Embryonic facial prominence (tissue), 1 donor: Measurements from ENCODE around the gene WWOX.

Experiments
- DNase-seq: peaks from one replicate; pipeline ENCODE4 v3.0.0-alpha.2; 2016; ENCODE audit errors: extremely low spot score

Gene WWOX

DNA sequence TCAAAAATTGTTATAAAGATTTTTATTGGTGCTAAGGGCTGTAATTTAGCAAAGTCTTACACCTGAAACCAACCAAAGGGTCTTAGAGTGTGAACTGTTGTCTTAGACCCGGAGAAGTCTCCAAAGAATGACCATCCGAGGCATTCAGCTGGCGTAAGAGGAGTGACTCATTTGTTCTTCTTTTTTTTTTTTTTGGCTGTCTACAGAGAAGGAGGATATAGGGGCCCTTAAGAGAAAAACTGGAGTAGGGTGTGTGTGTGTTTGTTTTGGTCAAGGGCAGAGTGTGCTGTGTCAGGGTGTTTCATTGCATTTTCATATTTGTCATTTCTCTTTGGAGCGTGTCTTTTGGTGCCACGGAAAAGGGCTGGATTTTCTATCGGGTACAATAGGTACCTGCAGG, 508.0 kb downstream of the WWOX start:
- no peak for DNase-seq

DNA sequence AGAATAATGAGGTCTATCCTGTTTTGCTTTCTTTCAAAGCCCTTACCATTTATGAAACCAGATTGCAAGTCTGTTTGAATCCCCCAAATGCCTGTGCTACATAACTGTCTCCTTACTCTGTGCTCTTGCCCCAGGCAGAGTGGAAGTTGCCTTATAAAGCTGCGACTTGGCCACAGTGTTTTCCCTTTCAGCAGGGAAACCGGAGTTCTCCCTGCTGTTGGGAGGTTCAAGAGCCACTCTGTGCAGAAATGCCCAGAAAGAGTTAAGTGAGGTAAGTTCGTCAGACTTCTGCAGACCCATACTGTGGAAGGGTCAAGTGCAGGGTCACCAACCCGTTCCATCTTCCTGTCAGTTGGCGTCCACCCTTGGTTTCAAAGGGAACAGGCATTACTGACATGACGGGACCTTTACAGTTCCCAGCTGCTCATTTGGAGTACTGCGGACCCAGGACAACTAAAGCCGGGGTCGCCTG, 508.9 kb downstream of the WWOX start:
- DNase-seq: no peak

DNA sequence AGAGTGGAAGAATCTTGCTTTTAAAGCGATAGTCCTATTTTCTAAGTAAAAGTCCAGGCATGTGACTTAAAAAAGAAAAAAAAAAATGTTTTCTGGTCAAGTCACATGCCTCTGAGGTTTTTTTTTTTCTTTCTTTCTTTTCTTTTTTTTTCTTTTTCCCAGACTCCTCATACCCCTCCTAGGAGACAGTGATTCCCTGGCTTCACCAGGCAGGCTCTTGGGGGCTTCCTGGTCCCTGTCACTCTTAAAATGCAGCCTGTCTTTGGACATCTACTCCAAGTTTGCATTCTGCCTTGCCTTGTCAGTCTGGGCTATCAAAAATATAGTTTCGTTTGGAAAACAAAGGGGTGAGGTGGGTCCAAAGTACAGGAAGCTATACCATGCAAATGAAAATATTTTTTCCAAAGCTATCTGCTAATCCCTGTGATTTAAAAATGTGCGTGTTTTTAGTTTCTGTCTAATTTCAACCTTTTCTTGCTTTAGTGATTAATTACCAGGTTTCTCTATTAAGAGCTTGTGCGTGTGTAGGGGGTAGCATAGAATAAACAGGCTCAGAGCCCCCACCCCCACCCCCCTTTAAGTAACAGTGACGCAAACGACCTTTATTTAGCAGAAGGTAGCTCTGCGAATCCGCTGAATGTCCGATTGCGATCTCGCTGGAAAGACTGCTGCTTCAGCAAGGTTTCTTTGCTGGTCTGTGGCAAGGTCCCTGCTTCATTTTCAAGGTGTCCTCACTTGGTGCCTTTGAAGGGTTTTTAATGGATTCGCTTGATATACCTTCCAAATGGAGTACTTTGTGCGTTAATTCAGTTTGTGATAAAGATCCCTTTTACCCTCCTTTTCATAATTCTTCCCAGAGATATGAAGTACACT, 510.2 kb downstream of the WWOX start:
- DNase-seq: no peak

DNA sequence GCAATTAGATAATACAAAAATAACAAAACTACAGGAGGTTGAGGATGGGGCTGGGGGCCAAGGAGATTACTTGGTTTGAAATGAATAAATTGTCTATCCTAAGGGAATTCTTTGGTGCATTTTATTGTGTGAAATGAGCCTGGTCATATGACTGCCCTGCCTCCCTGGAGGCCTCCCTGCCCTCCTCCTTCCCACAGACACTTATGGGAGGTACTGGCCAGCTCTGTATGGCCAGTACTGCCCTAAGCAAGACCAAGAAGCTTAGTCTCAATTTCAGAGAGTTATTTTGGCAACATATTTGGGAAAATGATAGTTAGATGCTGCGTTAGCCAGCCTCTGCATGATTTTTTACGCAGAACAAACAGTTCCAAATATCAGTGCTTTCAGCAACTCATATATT, 511.9 kb downstream of the WWOX start:
- DNase-seq: no peak

DNA sequence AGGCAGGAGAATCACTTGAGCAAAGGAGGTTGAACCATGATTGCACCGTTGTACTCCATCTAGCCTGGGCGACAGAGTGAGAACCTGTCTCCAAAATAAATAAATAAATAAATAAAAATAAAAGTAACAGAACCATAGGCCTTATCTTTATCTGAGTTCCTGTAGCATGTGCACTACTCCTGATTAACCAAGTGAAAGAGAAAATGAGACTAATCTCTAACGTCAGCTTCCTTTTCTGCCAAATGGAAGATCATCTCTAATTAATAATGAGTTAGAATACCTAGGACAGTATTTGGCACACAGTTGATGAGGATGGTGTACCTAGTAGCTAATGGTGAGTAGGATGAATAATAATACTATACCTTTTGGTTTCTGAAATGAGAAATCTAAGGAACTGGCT, 520.4 kb downstream of the WWOX start:
- DNase-seq: no peak

DNA sequence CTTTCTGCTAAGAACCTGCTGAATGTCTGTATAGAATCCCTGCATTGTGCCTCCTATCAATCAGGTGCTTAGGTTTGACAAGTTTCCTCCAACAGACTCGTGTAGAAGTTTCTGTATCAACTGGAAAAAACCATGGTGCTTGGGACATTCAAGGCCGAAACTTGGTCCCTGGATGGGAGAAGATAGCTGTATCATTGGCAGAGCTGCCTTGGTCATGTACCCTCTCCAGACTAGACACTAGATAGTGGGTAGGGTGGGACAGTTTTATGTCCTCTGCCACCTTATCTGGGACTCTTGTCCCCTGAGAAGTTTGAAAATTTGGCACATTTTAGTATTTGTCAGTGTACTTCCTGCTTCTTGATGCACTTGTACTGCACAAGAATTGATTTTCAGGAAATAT, 520.8 kb downstream of the WWOX start:
- no peak for DNase-seq

DNA sequence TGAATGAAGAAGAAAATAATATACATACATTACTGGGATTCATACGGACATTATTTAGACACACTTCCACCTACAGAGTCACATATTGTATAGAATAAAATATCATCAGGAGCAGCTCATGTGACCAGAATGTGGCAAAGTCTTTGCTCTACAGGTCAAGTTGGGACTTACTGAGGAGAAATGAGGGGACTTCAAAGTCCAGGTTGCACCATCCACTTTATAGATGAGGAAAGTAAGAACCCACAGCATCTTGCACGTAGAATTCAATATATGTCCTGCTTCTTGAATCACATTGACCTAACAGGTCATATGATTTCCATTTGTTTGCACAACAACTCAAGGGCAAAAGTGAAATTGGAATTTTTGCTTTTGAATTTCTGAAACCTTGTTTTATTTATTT, 524.3 kb downstream of the WWOX start:
- no peak for DNase-seq

DNA sequence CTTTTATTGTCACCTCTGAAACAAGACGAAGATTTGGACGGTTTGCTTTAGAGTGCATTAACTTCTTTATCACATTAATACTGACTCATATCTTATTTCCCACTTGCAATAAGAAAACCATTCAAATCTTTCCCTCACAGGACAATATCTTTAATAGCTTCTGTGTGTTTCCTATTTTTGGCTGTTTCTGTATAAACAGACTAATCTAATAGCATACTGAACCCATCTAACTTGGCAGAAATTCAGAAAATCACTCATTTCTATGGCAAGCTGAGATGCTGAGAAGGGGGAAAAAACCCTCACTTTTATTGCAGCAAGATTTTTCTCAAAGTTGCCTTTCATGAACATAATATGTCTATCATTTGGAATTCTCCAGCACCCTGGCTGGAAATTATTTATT, 524.9 kb downstream of the WWOX start:
- no peak for DNase-seq

DNA sequence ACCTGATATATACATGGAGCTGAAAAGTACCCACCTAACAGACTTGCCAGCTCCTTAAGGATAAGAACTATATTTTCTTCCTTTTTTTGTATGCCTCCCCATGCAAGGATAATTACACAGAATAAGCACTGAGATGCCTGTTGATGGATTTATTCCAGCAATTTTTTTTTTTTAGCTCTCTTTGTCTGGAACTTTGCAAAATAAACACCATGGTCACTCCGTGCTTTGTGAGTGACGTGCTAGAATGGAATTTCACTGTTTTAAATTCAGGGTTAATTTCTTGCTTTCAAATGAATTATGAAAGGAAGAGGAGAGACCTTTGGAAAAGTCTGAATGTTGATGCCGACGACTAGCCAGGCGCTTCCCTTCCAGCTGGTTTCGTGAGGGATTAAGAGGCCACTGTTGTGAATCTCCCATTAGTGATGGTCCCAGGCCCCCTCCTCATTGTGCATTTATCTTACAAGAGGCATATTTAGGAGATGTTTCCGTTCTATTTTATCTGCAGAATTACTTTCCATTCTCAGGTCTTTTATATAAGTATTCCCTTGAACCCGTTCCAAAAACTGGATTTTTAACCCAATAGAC, 529.1 kb downstream of the WWOX start:
- DNase-seq: no peak

DNA sequence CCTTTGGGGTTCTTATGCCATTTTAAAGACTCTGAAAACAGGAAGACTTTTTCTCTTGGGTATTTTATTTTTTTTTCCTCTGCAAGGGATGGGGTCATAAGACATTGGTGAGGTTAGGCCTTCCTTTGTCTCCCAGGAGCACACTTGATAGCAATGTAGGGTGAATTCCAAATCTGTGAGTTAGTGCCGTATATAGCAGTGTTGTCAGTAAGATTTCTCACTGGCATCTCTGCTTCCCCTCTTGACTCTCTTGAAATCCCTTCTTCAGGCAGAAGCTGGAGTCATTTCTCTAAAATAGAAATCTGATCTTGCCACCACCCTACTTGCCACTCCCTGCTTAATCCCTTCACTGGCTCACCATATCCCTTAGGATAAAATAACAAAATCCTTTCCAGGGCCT, 529.7 kb downstream of the WWOX start:
- DNase-seq: no peak

DNA sequence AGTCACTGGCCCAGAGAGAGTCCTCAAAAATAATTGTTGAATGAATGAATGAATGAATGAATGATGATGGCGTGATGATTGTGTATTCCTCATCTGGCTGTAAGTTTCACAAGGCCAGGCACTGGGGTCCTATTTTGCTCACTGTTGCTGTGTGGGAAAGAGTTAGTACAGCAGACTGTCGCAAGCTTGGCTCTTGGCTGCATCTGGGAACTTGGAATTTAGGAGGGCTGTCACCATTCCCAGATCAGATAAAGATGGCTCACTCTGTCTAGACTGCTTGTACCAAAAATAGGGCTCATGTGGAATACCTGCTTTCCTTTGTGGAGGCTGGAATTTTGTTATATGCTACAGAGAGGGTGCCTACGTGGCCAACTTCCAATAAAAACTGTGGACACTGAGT, 530.6 kb downstream of the WWOX start:
- DNase-seq: no peak

DNA sequence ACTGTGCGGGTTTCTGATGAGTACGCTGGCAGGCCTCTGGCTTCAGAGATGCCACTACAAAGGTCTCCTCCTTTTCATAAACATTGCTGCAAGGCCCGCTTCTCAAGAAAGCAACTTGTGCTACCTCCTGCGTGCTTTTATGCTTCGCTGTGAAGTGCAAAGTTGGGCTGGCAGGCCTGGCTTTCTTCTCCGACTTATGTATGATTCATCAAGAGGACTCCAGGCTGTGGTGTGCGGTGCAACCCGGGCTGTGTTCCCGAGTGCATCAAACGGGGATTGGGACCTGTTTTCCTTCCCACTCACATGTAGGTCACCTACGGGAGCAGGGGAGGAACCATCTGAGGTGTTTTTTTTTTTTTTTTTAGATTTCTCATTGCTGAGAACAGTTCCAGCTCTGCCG, 534.1 kb downstream of the WWOX start:
- DNase-seq: no peak

DNA sequence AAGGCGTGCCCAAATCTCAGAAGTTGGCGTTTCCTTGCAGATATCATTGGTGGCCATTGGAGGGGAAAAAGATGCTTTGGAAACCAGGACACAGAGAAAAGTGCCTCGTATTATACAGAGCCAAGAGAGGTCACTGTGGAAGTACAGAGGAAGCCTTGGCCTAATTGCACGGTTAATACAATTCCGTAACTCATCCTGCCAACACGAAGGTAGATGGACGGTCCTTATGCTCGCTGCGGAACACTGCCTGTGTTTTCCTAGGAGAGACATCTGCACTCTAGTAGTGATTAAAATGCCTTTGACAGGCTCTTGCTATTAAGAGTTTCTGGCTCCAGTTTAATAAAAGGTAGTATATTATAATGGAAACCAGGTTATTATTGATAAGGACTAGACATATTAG, 536.4 kb downstream of the WWOX start:
- no peak for DNase-seq

DNA sequence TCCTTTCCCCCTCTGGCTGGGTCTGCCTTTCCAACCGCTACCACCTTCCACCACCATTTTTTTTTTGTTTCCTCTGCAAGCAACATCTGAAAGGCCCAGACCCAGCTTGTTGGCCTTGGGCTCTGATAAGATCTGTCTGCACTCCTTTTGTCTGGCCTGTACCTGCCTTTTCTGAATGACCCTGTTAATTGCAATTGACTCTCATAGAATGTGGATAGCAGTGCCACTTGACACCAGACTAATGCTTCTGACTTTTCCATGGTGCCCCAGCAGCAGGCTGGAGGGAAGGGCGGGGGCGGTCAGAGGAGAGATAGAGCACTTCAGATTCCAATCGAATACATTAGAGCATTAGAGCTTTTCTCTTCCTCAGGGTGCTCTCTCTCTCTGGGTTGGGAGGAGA, 538.9 kb downstream of the WWOX start:
- DNase-seq: no peak

DNA sequence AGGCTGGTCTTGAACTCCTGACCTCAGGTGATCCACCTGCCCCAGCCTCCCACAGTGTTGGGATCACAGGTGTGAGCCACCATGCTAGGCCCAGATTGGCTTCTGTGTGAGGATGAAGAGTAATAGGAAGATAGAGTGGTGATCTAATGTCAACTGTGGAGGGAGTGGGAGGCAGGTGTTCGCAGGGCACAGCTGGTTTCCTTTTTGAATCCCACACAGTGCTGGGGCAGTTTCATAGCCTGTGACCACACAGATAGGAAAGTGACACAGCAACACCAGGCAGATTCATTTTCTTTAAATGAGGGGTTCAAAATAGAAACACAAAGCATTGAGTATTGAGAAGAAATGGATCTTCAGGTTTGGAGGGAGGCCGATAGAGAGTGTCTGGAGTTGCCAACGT, 540.3 kb downstream of the WWOX start:
- no peak for DNase-seq

DNA sequence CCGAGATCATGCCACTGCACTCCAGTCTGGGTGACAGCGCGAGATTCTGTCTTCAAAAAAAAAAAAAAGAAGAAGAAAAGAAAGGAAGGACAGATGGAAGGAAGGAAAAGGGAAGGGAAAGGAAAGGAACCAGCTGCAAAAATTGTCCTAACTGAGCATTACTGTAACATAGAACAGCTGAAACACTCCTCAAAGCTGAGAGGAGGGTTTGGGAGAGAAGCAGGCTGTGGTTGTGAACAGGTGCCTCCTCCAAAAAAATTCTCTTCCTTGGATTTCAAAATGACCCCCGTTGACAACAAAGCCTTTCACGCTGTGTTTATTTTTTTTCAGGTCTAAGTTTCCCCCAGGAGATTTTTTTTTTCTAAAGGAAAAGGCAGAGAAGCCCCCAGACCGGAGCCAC, 541.4 kb downstream of the WWOX start:
- DNase-seq: no peak

DNA sequence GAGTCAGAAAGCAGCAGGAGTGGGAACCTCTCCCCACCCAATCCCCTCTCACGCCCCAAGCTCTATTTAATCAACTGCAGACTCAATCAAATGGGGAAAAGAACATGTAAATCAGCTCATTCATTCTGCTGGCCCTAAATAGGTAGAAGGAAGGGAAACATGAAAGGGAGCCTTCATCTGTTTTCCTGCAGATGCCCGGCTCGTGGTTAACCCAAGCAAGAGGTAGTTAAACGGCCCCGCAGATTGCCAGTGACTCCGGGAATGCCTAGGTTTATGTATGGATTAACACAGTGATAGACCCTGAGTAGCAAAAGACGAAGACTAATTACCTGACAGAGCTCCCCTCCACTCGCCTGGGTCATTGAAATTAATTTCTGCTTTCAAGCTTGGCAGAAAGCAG, 542.0 kb downstream of the WWOX start:
- DNase-seq: no peak

DNA sequence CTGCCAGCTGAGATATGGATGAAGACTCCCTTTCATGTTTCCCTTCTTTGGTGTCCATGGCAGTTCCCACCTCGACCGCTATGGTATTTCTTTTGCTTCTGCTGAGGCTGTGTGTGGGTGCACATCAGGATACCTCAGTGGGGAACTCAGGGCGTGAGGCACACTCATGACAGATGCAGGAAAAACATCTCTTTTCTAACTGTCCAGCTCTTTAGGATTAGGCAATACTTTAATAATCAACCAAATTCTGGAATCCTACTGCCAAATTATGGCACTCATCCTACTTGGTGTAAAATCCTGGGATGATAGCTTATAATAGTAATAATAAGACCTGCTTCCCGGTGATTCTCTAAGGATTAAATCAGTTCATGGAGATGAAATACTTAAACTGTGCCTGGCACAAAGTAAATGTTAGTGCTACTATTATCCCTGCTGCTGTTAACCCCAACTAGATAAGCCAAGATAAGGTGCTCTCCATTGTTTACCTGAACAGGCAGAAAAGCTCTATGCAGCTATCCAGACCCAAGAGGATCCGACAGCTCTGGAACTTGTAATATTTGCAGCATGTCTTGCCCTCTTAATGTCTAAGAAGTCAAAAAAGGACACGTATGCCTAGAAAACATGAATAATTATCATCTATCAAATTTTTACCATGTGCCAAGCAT, 543.3 kb downstream of the WWOX start:
- no peak for DNase-seq

DNA sequence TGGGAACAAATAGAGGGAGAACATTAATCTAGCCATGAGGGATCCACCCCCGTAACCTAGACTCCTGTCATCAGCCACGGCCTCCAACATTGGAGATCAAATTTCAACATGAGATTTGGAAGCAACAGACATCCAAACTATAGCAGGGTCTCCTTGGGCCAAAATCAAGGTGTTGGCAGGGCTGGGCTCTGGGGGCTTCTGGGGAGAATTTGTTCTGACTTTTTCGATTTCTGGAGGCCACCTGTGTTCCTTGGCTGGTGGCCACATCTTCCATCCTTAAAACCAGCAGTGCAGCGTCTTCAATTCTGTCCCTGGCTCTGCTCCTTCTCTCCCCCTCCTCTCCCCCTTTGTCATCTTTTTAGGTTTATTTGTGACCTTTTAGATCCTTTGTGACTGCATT, 546.2 kb downstream of the WWOX start:
- DNase-seq: no peak

DNA sequence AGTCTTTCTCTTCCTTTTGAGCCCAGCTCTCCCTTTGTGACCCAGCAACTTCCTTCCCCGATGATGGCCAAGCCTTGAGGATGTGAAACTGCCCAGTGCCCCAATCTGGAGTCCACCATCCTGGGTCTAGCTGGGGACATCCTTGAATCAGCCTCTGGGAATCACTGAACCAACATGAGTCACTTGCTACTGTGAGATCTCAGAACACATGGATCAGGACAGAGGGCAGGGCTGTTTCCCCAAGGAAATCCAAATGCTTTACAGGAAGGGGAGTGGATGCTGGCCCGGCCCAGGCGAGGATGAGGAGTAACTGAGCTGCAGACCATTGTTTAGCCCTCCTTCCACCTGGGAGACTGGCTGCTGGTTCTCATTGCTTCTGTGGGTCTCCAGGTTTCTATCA, 547.6 kb downstream of the WWOX start:
- no peak for DNase-seq

DNA sequence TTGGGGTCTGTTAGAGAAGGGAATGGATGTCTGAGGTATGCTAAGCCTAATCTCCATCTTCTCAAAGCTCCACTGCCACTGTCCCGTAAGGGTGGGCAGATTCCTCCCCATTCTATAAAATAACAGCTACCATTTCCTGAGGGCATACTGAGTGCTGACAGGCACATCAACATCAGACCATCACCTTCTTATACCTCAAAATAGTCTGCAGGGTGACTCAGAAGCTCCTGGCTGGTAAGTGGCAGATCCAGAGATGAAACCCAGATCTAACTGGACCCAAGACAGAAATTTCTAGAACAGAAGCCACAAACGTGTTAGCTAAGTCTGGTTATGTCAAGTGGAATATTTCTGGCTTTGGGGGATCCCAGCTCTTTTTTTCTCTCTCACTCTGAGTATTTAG, 548.0 kb downstream of the WWOX start:
- DNase-seq: no peak

DNA sequence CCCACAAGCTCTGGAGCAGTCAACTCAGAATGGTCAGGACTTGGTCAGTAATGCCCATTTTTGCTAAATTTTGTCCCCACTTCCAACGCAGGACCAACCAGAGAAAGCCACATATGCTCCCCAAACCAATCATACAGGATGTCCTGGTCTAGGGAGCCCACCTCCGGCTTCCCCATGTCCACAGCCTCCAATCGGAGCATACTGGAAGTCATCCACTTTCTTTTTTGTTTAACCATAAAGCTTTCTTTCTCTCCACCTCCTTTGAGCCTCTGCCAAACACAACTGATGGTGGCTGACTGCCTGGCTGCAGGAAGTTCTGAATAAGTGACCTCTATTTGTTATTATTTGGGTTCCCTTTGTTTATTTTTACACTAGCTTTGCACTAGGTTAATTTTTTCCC, 549.1 kb downstream of the WWOX start:
- DNase-seq: no peak
